Putamen (tissue), 1 donor: ENCODE measurements around the gene CSHL1.
"Not testable (repeated sequence)": the region's sequence is repeated elsewhere in the genome, so short reads cannot be mapped to it uniquely, and the experiment has no call there.

ENCODE experiments used
- DNase-seq: peaks from one replicate; pipeline ENCODE4 v3.0.0-alpha.2; 2016; ENCODE audit warnings: low spot score

CSHL1 gene

DNA sequence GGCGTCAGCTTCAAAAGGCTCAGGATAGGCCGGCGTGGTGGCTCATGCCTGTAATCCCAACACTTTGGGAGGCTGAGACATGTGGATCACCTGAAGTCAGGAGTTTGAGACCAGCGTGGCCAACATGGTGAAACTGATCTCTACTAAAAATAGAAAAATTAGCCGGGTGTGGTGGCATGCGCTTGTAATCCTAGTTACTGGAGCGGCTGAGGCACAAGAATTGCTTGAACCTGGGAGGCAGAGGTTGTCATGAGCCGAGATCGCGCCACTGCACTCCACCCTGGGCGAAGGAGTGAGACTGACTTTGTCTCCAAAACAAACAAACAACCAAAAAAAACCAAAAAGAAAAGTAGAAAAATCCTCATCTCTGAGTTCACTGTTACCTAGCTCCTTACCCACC, 25.9 kb downstream of the CSHL1 start:
- DNase-seq = not testable (repeated sequence)

DNA sequence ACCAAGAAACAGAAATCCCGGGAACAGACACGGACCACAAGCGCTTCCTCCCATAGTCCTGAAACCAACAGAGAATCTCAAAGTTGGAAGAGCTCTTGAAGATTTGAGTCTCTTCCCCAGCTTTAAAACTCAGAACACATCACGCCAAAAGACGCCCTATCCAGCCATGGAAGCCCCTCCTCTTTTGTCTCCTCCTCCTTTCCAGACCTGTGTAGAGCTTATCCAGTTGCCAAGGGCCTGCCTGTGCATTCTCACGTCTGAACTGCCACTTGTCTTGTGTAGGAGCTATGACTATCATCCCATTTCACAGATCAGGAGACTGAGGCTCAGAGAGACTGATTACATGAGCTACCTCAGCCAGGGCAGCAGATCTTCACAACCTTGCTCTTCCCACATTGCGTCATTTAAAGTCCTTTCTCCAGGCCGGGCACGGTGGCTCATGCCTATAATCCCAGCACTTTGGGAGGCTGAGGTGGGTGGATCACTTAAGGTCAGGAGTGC, 28.4 kb downstream of the CSHL1 start:
- not testable (repeated sequence) for DNase-seq

GRCh38 chr17:63881935-63882601, 29.0 kb downstream of the CSHL1 start, which contains the start of gene GH2:
TSS of gene GH2 (minus strand) at chr17:63881944. CDS start at chr17:63881801, 143 bp downstream.
- DNase-seq = no peak

DNA sequence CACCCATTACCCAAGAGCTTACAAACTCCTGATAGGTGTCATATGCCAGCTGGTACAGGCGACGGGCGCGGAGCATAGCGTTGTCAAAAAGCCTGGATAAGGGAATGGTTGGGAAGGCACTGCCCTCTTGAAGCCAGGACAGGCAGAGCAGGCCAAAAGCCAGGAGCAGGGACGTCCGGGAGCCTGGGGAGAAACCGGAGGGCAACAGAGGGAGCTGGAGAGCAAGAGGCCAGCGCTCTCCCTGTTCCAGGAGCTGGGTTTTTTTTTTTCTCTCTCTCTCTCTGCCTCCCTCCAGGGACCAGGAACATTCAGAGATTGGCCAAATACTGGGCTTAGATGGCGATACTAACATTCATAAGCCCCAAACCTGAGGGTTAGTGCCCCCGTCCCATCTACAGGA, 29.7 kb downstream of the CSHL1 start:
- not testable (repeated sequence) for DNase-seq

GRCh38 chr17:63880706-63881105, 30.4 kb downstream of the CSHL1 start:
- DNase-seq = no peak

DNA sequence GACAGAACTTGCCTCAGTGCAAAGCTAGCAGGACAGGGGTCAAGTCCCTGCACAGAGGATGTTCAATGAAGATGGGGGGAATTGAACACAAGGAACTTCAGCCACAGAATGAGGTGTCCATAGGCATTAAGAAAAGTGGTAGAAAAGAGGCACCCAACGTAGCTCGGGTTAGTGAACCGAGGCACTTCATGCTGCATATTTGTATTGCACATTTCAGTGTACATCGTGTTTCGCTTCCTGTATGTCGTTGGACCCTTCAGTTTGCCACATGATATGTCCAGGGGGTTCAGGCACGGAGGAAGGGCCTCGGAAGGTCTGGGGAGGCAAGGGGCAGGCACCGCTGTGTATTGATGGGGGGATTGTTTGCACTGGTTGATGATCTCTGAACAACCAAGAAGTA, 32.6 kb downstream of the CSHL1 start:
- not testable (repeated sequence) for DNase-seq

- DNase-seq = not testable (repeated sequence)
Measured at GRCh38 chr17:63874693-63875092, 36.4 kb downstream of the CSHL1 start.

GRCh38 chr17:63874061-63874626, 36.9 kb downstream of the CSHL1 start:
- not testable (repeated sequence) for DNase-seq

- not testable (repeated sequence) for DNase-seq
Measured at GRCh38 chr17:63873577-63873976, 37.5 kb downstream of the CSHL1 start, which contains the start of gene CSH2. TSS of gene CSH2 (minus strand) at chr17:63873677. CDS start at chr17:63873614, 63 bp downstream.

GRCh38 chr17:63871646-63872365, 39.3 kb downstream of the CSHL1 start:
- DNase-seq = not testable (repeated sequence)

DNA sequence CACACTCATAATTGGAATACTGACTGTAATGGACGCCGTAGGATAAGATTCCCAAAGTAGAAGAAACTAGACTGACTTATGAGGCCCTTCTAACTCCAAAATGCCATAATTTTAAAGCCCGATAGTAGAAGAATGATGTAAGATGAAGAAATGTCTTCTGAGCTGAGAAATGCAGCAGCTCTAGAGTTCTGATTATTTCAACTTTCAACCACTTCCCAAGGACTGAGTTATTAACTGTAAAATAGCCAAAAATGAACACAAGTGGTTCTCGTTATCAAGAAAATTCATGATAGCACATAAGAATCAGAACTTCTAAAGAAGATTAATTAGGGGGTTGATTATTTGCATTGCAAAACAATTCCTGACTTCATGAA, 40.8 kb downstream of the CSHL1 start:
- not testable (repeated sequence) for DNase-seq

DNA sequence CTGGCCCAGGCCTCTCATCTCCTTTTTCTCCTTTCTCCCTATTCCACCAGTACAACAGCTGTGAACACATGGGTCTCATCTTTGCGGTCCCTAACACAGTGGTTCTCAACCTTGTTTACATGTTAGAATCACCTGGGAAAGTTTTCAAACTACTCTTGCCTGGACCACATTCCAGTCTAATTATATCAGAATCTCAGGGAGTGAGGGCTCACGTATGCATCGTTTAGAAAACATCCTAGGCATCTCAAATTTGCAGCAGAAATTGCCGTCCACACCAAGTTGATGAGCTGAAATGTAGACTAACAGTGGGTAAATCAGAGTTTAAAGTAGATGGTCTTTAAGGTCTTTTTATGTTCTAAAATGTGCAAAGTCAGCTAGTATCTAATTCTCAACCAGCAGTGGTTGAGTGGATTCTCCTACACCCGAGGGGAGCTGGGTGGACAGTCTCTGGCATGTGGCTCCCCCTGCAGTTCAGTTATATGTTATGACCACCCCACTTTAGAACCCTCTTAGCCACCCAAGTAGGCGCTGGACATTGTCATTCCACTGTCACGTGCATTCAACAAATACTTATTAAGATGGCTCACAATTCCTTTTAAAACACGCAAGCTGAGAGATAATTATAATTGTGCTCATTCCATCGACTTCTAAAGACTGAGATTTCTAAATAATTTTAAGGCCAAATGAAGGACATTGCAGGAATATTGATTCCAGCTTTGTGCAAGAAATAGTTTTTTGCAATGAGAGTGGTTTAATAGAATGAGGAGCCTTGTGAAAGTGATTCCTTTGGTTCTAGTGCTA, 41.4 kb downstream of the CSHL1 start:
- not testable (repeated sequence) for DNase-seq

DNA sequence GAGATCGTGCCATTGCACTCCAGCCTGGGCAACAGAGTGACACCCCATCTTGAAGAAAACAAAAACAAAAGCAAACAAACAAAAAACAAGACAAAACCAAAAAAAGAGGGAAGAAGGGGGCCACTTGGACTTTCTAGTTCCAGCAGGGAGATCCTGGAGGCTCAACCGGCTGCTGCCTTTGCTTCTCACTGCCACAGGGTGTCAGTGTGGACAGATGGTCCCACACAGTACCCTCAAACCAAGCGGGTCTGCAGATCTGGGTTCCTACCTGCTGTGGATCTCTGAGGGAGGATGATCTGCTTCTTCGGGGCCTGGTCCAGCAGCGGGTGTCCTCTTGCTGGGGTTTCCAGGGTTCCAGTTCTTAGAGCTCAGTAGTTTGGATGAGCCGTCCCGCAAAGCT, 44.4 kb downstream of the CSHL1 start:
- not testable (repeated sequence) for DNase-seq
